ENCODE measurements around the gene ESPL1.
A peak's percentile ranks its signal among the peaks of the same experiment; 100 is the strongest.

The ESPL1 gene

GRCh38 chr12:53230108-53230845 is 37.8 kb upstream of the ESPL1 start:
- peak in 1 of 56 donors; percentile 24 for DNase-seq

- DNase-seq = no peak
These were observed 36.5 kb upstream of the ESPL1 start for GRCh38 chr12:53231671-53231920.

GRCh38 chr12:53231921-53232645 is 36.0 kb upstream of the ESPL1 start, which contains the start of gene RARG:
RARG (minus strand) TSS chr12:53232209; CDS start chr12:53227545, 4,664 bp downstream.
- DNase-seq = peak in 28 of 56 donors; percentile 17 to 88 (median 42)

GRCh38 chr12:53232646-53233461 is 35.2 kb upstream of the ESPL1 start:
- peak in 7 of 56 donors; percentile 22 to 55 (median 31) for DNase-seq

GRCh38 chr12:53233671-53234121 is 34.4 kb upstream of the ESPL1 start:
- DNase-seq = peak in 1 of 56 donors; percentile 25

GRCh38 chr12:53234271-53234914 is 33.7 kb upstream of the ESPL1 start:
- peak in 3 of 56 donors; percentile 17 to 37 (median 19) for DNase-seq

GRCh38 chr12:53235164-53235563 is 32.9 kb upstream of the ESPL1 start:
- peak in 1 of 56 donors; percentile 21 for DNase-seq

GRCh38 chr12:53235742-53236442 is 32.2 kb upstream of the ESPL1 start:
- DNase-seq = no peak

GRCh38 chr12:53236443-53237111 is 31.5 kb upstream of the ESPL1 start:
- no peak for DNase-seq

GRCh38 chr12:53239643-53240258 is 28.3 kb upstream of the ESPL1 start:
- DNase-seq = no peak

GRCh38 chr12:53241623-53242412 is 26.3 kb upstream of the ESPL1 start:
- no peak for DNase-seq

- DNase-seq = no peak
These were observed 23.8 kb upstream of the ESPL1 start for GRCh38 chr12:53244337-53244736.

GRCh38 chr12:53245286-53245685 is 22.8 kb upstream of the ESPL1 start:
- no peak for DNase-seq

- peak in 54 of 56 donors; percentile 40 to 89 (median 80) for DNase-seq
These were observed 16.4 kb upstream of the ESPL1 start for GRCh38 chr12:53251477-53252348.

- DNase-seq = peak in 1 of 56 donors; percentile 25
These were observed 15.7 kb upstream of the ESPL1 start for GRCh38 chr12:53252349-53252916.

- no peak for DNase-seq
These were observed 14.8 kb upstream of the ESPL1 start for GRCh38 chr12:53253298-53253697.

GRCh38 chr12:53254816-53255545 is 13.1 kb upstream of the ESPL1 start:
- no peak for DNase-seq
